A549 (cell line): ENCODE data around the gene ADH5. TPM values are rescaled to one million over a fixed set of nuclear protein-coding genes. Genes with fewer than 3 reads are reported as not detected.

Experiments used
- ATAC-seq, 2 experiments: fragments of 200-7000 bp in 1 of 2; fragments of >200 bp in 1 of 2; cut with Nextera tagmentation in 1 of 2; cut with Tn5 transposase in 1 of 2; 3 replicates each; pipeline versions ENCODE4 v1.8.0 to v1.9.1; 2018 to 2020; ENCODE audit warnings: mild to moderate bottlenecking in 1 of 2, moderate library complexity in 1 of 2
- CTCF ChIA-PET: fragments of 300-600 bp; sonication (Branson Sonifier 250); formaldehyde crosslinking; extraction: SDS; loops from one replicate; lab custom pipeline; 2021; ENCODE audit warnings: antibody characterized with exemption, inconsistent platforms; lab: Yijun Ruan, JAX
- POLR2A ChIA-PET: fragments of 350-600 bp; formaldehyde crosslinking; extraction: SDS; loops from one replicate; lab custom pipeline; 2021; ENCODE audit warnings: antibody characterized with exemption, inconsistent platforms; lab: Yijun Ruan, JAX
- DNase-seq, 2 experiments: peaks; one replicate each; pipeline versions ENCODE4 v3.0.0 to v3.0.0-alpha.2; 2011 to 2016; ENCODE audit warnings: low read depth in 1 of 2, low spot score in 1 of 2
- FAIRE-seq: peaks from 2 replicates; lab custom pipeline; 2011; peaks lifted over from hg19 to GRCh38; lab: Jason Lieb, UNC
- H3K27ac ChIP-seq, 2 experiments: fragments of >200 bp; sonication (Bioruptor Twin); formaldehyde crosslinking; 3 replicates each; pipeline ENCODE4 v1.5.1; 2016 to 2017
- H3K4me1 ChIP-seq: fragments of >200 bp; sonication (Bioruptor Twin); formaldehyde crosslinking; 3 replicates; pipeline ENCODE4 v1.6.1; 2016
- H3K4me2 ChIP-seq: fragments of >200 bp; sonication (Bioruptor Twin); formaldehyde crosslinking; 3 replicates; pipeline ENCODE4 v1.6.1; 2016
- H3K4me3 ChIP-seq: fragments of >200 bp; sonication (Bioruptor Twin); formaldehyde crosslinking; 3 replicates; pipeline ENCODE4 v1.5.1; 2016
- H3K9me3 ChIP-seq: fragments of >200 bp; sonication (Bioruptor Twin); formaldehyde crosslinking; 3 replicates; pipeline ENCODE4 v1.6.1; 2016
- CBX2 ChIP-seq: fragments of 200-600 bp; sonication (generic); IDR thresholded peaks from 2 replicates; pipeline ENCODE4 v1.6.1; 2016; ENCODE audit warnings: low read depth, mild to moderate bottlenecking, borderline replicate concordance
- CBX8 ChIP-seq: fragments of 200-600 bp; sonication (generic); IDR thresholded peaks from 2 replicates; pipeline ENCODE4 v1.6.1; 2016
- CEBPB ChIP-seq, 2 experiments: fragments of >200 bp in 1 of 2; sonication (Bioruptor Twin) in 1 of 2; formaldehyde crosslinking in 1 of 2; IDR thresholded peaks; 2 replicates each; pipeline ENCODE4 v1.6.1; 2012 to 2016
- EP300 ChIP-seq, 2 experiments: fragments of >200 bp; sonication (Bioruptor Twin); formaldehyde crosslinking; IDR thresholded peaks; 2 replicates in 1 of 2; 3 replicates in 1 of 2; pipeline ENCODE4 v1.6.1; 2016 to 2017
- ESRRA ChIP-seq: fragments of 150-350 bp; IDR thresholded peaks from 2 replicates; pipeline ENCODE4 v1.6.1; 2014; ENCODE audit warnings: mild to moderate bottlenecking, low read length, borderline replicate concordance
- FOXS1 ChIP-seq: fragments of 250-450 bp; sonication (Bioruptor Pico); IDR thresholded peaks from 2 replicates; pipeline ENCODE4 v1.5.0; 2020; ENCODE audit warnings: mild to moderate bottlenecking, moderate library complexity
- GATA3 ChIP-seq: IDR thresholded peaks from 2 replicates; pipeline ENCODE4 v1.6.1; 2012; ENCODE audit warnings: borderline replicate concordance
- HEYL ChIP-seq: fragments of 250-450 bp; sonication (Bioruptor Pico); IDR thresholded peaks from 2 replicates; pipeline ENCODE4 v1.8.0; 2021; ENCODE audit warnings: mild to moderate bottlenecking, moderate library complexity
- HOXB13 ChIP-seq: fragments of 250-450 bp; sonication (Bioruptor Pico); IDR thresholded peaks from 2 replicates; pipeline ENCODE4 v1.5.0; 2020; ENCODE audit warnings: low read depth, mild to moderate bottlenecking, moderate library complexity
- HOXB5 ChIP-seq: fragments of 250-450 bp; sonication (Bioruptor Pico); IDR thresholded peaks from 2 replicates; pipeline ENCODE4 v1.5.0; 2020; ENCODE audit warnings: mild to moderate bottlenecking, moderate library complexity
- KDM1A ChIP-seq: fragments of 200-600 bp; sonication (generic); IDR thresholded peaks from 2 replicates; pipeline ENCODE4 v1.6.1; 2016; ENCODE audit warnings: low read depth, mild to moderate bottlenecking
- MYC ChIP-seq: IDR thresholded peaks from 2 replicates; pipeline ENCODE4 v1.6.1; 2012; ENCODE audit warnings: mild to moderate bottlenecking, inconsistent platforms, low read length, improper control_type of control experiment, borderline replicate concordance
- NR3C1 ChIP-seq: fragments of >200 bp; sonication (Bioruptor Twin); formaldehyde crosslinking; IDR thresholded peaks from 3 replicates; pipeline ENCODE4 v1.6.1; 2017
- POLR2AphosphoS2 ChIP-seq: conservative IDR thresholded peaks from 2 replicates; pipeline ENCODE4 v1.6.1; 2012; ENCODE audit warnings: low read length, improper control_type of control experiment, inconsistent platforms
- RARB ChIP-seq: fragments of 250-450 bp; sonication (Bioruptor Pico); IDR thresholded peaks from 2 replicates; pipeline ENCODE4 v1.8.0; 2021; ENCODE audit warnings: mild to moderate bottlenecking, moderate library complexity
- RFX5 ChIP-seq: fragments of 450-650 bp; IDR thresholded peaks from 2 replicates; pipeline ENCODE4 v1.7.1; 2014; ENCODE audit warnings: antibody characterized with exemption, mild to moderate bottlenecking, moderate library complexity
- TFCP2L1 ChIP-seq: fragments of 250-450 bp; sonication (Bioruptor Pico); IDR thresholded peaks from 2 replicates; pipeline ENCODE4 v1.5.0; 2021; ENCODE audit warnings: mild to moderate bottlenecking
- ZC3H11A ChIP-seq: fragments of 450-650 bp; IDR thresholded peaks from 2 replicates; pipeline ENCODE4 v1.6.1; 2014; ENCODE audit warnings: antibody characterized with exemption, mild to moderate bottlenecking
- ZNF302 ChIP-seq: fragments of 250-450 bp; sonication (Bioruptor Pico); IDR thresholded peaks from 2 replicates; pipeline ENCODE4 v1.9.0; 2021; ENCODE audit warnings: inconsistent platforms, mild to moderate bottlenecking, moderate library complexity
- WGBS: methylation state at CpG from one replicate; pipeline ENCODE4 v1.1.6; 2017; ENCODE audit errors: missing lambda C conversion rate; 5-methylcytosine and 5-hydroxymethylcytosine counted together
- polyA plus RNA-seq, 4 experiments: library from polyadenylated mRNA; depleted of rRNA in 3 of 4; stranded (reverse); fragments of >200 nt; fragmentation: RNase III in 1 of 4; extraction: RNeasy Plus Mini Kit Qiagen cat#74134 plus additional on column Dnase treatment in 1 of 4; gene quantifications; 2 replicates in 3 of 4; 3 replicates in 1 of 4; pipeline ENCODE4 v1.2.3, GENCODE V29; 2011 to 2017
- TF ChIP-seq, protein P1 (sequence below): fragments of 450-650 bp; IDR thresholded peaks from 2 replicates; pipeline ENCODE4 v1.6.1; 2014; ENCODE audit warnings: antibody characterized with exemption
- TF ChIP-seq, protein P2 (sequence below): fragments of >200 bp; sonication (Bioruptor Twin); formaldehyde crosslinking; IDR thresholded peaks from 3 replicates; pipeline ENCODE4 v1.6.1; 2016
- TF ChIP-seq, protein P3 (sequence below): fragments of 150-350 bp; IDR thresholded peaks from 2 replicates; pipeline ENCODE4 v1.6.1; 2014; ENCODE audit warnings: low read depth, mild to moderate bottlenecking, low read length
- TF ChIP-seq, protein P4 (sequence below): IDR thresholded peaks from 2 replicates; pipeline ENCODE4 v1.6.1; 2012
- TF ChIP-seq, protein P5 (sequence below): IDR thresholded peaks from 2 replicates; pipeline ENCODE4 v1.6.1; 2012
- TF ChIP-seq, protein P6 (sequence below): fragments of 250-450 bp; sonication (Bioruptor Pico); IDR thresholded peaks from 2 replicates; pipeline ENCODE4 v1.5.0; 2020; ENCODE audit warnings: low read depth, mild to moderate bottlenecking, moderate library complexity

ADH5 gene
- polyA plus RNA-seq, 2 of the 4 experiments (the other 2 are of a cell fraction) = 124 to 152 TPM

DNA sequence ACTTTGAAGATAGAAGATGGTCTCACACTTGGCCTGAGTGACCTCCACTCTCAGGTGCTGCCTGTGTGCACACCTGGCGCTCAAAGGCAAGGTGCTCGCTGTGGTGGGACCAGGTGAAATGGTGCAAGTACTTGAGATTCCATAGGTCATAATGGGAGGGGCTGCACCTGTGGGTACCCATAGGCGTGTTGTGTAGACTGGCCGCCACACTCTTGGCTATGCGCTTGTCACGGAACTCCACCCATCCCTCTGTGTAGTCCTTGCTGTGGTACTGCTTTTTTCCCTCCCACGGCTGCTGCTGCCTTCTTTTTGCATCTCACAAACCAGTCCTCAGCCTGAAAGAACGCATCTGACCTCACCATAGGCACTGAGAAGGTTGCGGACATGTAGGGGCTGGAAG, 66.0 kb downstream of the ADH5 start:
- DNase-seq (no peak), FAIRE-seq (no peak), ATAC-seq (no peak)
- Histone ChIP-seq H3K9me3 (peaks cover 8% of the 10 kb centered on the region; the same call in 1 of the 3 replicates), H3K27ac (no peak overlapping the region), H3K4me3 (no peak overlapping the region), H3K4me2 (no peak overlapping the region), H3K4me1 (peaks cover 38% of the 10 kb centered on the region)
- CTCF ChIA-PET = no interaction called here
- no peak for TF ChIP-seq TFCP2L1 (CRISPR knock-in tag)
- TF ChIP-seq HEYL (CRISPR knock-in tag) = no peak
- TF ChIP-seq MYC = no peak
- no peak for TF ChIP-seq POLR2AphosphoS2
- TF ChIP-seq ESRRA = no peak
- TF ChIP-seq HOXB5 (CRISPR knock-in tag) = no peak
- no peak for TF ChIP-seq ZC3H11A
- TF ChIP-seq FOXS1 (CRISPR knock-in tag) = no peak
- TF ChIP-seq, protein P1, sequence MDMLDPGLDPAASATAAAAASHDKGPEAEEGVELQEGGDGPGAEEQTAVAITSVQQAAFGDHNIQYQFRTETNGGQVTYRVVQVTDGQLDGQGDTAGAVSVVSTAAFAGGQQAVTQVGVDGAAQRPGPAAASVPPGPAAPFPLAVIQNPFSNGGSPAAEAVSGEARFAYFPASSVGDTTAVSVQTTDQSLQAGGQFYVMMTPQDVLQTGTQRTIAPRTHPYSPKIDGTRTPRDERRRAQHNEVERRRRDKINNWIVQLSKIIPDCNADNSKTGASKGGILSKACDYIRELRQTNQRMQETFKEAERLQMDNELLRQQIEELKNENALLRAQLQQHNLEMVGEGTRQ = no peak
- TF ChIP-seq CBX8 = no peak
- no peak for TF ChIP-seq CEBPB (IDR thresholded peaks at IDR 0.05)
- no peak for TF ChIP-seq CBX2
- TF ChIP-seq KDM1A = no peak
- TF ChIP-seq, protein P2, sequence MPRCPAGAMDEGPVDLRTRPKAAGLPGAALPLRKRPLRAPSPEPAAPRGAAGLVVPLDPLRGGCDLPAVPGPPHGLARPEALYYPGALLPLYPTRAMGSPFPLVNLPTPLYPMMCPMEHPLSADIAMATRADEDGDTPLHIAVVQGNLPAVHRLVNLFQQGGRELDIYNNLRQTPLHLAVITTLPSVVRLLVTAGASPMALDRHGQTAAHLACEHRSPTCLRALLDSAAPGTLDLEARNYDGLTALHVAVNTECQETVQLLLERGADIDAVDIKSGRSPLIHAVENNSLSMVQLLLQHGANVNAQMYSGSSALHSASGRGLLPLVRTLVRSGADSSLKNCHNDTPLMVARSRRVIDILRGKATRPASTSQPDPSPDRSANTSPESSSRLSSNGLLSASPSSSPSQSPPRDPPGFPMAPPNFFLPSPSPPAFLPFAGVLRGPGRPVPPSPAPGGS = no peak
- TF ChIP-seq, protein P3, sequence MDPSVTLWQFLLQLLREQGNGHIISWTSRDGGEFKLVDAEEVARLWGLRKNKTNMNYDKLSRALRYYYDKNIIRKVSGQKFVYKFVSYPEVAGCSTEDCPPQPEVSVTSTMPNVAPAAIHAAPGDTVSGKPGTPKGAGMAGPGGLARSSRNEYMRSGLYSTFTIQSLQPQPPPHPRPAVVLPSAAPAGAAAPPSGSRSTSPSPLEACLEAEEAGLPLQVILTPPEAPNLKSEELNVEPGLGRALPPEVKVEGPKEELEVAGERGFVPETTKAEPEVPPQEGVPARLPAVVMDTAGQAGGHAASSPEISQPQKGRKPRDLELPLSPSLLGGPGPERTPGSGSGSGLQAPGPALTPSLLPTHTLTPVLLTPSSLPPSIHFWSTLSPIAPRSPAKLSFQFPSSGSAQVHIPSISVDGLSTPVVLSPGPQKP = no peak
- TF ChIP-seq, protein P4, sequence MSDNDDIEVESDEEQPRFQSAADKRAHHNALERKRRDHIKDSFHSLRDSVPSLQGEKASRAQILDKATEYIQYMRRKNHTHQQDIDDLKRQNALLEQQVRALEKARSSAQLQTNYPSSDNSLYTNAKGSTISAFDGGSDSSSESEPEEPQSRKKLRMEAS = no peak
- no peak for TF ChIP-seq RARB
- TF ChIP-seq, protein P5, sequence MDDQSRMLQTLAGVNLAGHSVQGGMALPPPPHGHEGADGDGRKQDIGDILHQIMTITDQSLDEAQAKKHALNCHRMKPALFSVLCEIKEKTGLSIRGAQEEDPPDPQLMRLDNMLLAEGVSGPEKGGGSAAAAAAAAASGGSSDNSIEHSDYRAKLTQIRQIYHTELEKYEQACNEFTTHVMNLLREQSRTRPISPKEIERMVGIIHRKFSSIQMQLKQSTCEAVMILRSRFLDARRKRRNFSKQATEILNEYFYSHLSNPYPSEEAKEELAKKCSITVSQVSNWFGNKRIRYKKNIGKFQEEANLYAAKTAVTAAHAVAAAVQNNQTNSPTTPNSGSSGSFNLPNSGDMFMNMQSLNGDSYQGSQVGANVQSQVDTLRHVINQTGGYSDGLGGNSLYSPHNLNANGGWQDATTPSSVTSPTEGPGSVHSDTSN = no peak
- 99% methylated on average over 9 of the region's 9 CpGs for WGBS
- POLR2A ChIA-PET = no interaction called here

DNA sequence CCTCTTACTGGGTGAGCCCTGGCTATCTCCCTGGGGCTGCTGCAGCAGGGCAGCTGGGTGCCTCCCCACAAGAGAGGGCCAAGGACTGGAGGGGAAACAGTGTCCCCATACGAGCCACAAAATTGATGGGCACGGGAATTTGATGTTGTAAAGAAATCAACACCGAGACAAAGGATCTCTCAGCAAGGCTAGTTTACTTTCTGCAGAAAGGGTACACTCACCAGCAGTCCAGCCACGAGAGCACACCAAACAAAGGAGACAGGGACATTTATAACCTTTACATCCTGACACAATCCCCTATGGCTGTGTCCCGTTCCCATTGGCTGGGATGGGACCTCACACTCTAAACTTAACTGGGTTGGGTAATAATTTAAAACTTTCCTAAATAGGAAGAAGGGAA, 67.2 kb downstream of the ADH5 start:
- no peak for ATAC-seq
- H3K9me3 ChIP-seq = peaks cover 8% of the 10 kb centered on the region; the same call in 1 of the 3 replicates
- H3K4me2 ChIP-seq = no peak overlapping the region
- TF ChIP-seq CBX2 (no peak), HOXB13 (CRISPR knock-in tag) (no peak), CBX8 (no peak), ZNF302 (CRISPR knock-in tag) (no peak), FOXS1 (CRISPR knock-in tag) (no peak), EP300 (IDR thresholded peaks at IDR 0.05) (no peak), NR3C1 (no peak), GATA3 (no peak), CEBPB (IDR thresholded peaks at IDR 0.05) (no peak), RFX5 (no peak)
- TF ChIP-seq, protein P6, sequence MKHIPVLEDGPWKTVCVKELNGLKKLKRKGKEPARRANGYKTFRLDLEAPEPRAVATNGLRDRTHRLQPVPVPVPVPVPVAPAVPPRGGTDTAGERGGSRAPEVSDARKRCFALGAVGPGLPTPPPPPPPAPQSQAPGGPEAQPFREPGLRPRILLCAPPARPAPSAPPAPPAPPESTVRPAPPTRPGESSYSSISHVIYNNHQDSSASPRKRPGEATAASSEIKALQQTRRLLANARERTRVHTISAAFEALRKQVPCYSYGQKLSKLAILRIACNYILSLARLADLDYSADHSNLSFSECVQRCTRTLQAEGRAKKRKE = no peak
- 92% methylated on average over 5 of the region's 5 CpGs for WGBS
- CTCF ChIA-PET = interaction anchor here (2.2 kb wide), 1 partner anchor 35 kb away, joined by 9 read pairs; no protein-coding TSS in a partner anchor
- H3K4me1 ChIP-seq = peaks cover 28% of the 10 kb centered on the region
- H3K27ac ChIP-seq = no peak overlapping the region
- no peak overlapping the region for H3K4me3 ChIP-seq
- DNase-seq = no peak
- POLR2A ChIA-PET = no interaction called here
- FAIRE-seq = no peak

Other genes starting within 250 kb of the ADH5 start
- 77.1 and 147 TPM in 2 replicates for gene EIF4E, start 159.7 kb downstream of the ADH5 start, polyA plus RNA-seq (2011; rRNA removed)
- 150 to 165 TPM (median 151 TPM) in 3 replicates for gene EIF4E, start 159.7 kb downstream of the ADH5 start, polyA plus RNA-seq (2017; fragmentation: RNase III; extraction: RNeasy Plus Mini Kit Qiagen cat#74134 plus additional on column Dnase treatment)
- gene METAP1, start 93.1 kb downstream of the ADH5 start, polyA plus RNA-seq (2011; rRNA removed) = 76.8 and 106 TPM in 2 replicates
- 60.6 to 68.2 TPM (median 64.5 TPM) in 3 replicates for gene METAP1, start 93.1 kb downstream of the ADH5 start, polyA plus RNA-seq (2017; fragmentation: RNase III; extraction: RNeasy Plus Mini Kit Qiagen cat#74134 plus additional on column Dnase treatment)
- gene ADH4, start 55.5 kb upstream of the ADH5 start, polyA plus RNA-seq (2011; rRNA removed) = 0.15 and 0.16 TPM in 2 replicates
- gene ADH4, start 55.5 kb upstream of the ADH5 start, polyA plus RNA-seq (2017; fragmentation: RNase III; extraction: RNeasy Plus Mini Kit Qiagen cat#74134 plus additional on column Dnase treatment) = not detected in 3 replicates
- gene ADH6, start 130.5 kb upstream of the ADH5 start, polyA plus RNA-seq (2011; rRNA removed) = 0.72 and 0.90 TPM in 2 replicates
- gene ADH6, start 130.5 kb upstream of the ADH5 start, polyA plus RNA-seq (2017; fragmentation: RNase III; extraction: RNeasy Plus Mini Kit Qiagen cat#74134 plus additional on column Dnase treatment) = 0.12 to 0.16 TPM in 2 of 3 replicates, not detected in the other
- not detected in 2 replicates for gene ADH1A, start 202.2 kb upstream of the ADH5 start, polyA plus RNA-seq (2011; rRNA removed)
- not detected in 3 replicates for gene ADH1A, start 202.2 kb upstream of the ADH5 start, polyA plus RNA-seq (2017; fragmentation: RNase III; extraction: RNeasy Plus Mini Kit Qiagen cat#74134 plus additional on column Dnase treatment)
- gene ADH1B, start 232.6 kb upstream of the ADH5 start, polyA plus RNA-seq (2011; rRNA removed) = not detected in 2 replicates
- gene ADH1B, start 232.6 kb upstream of the ADH5 start, polyA plus RNA-seq (2017; fragmentation: RNase III; extraction: RNeasy Plus Mini Kit Qiagen cat#74134 plus additional on column Dnase treatment) = not detected in 3 replicates